Pancreas (tissue), 10 donors: ENCODE measurements around the gene PHF5A. TPM values are rescaled to one million over a fixed set of nuclear protein-coding genes. Genes with fewer than 3 reads are reported as not detected.
A peak's percentile ranks its signal among the peaks of the same experiment; 100 is the strongest.
"Not testable (repeated sequence)": the region's sequence is repeated elsewhere in the genome, so short reads cannot be mapped to it uniquely, and the experiment has no call there.

Source experiments
- ATAC-seq, 4 donors: fragments of 200-7000 bp; cut with Tn5 transposase; one replicate each; pipeline versions ENCODE4 v1.8.0 to v1.9.1; 2020; ENCODE audit warnings: mild to moderate bottlenecking in 4 of 4, moderate library complexity in 4 of 4
- DNase-seq, 6 donors: peaks; one replicate each; pipeline ENCODE4 v3.0.0-alpha.2; 2020
- FAIRE-seq: peaks from 2 replicates; lab custom pipeline; 2012; peaks lifted over from hg19 to GRCh38; lab: Jason Lieb, UNC
- H3K27ac ChIP-seq, 4 donors: fragments of 200-600 bp; sonication (generic); 1 replicate in 3 of 4; 2 replicates in 1 of 4; pipeline versions ENCODE4 v1.5.0 to v1.8.0; 2020
- H3K27me3 ChIP-seq, 4 donors: fragments of 200-600 bp; one replicate each; pipeline ENCODE4 v1.8.0; 2021
- H3K36me3 ChIP-seq, 3 donors: fragments of 200-600 bp; sonication (generic) in 1 of 3; one replicate each; pipeline versions ENCODE4 v1.5.0 to v1.8.0; 2020 to 2021
- H3K4me1 ChIP-seq, 3 donors: fragments of 200-600 bp; one replicate each; pipeline ENCODE4 v1.8.0; 2021
- H3K4me3 ChIP-seq, 4 donors: fragments of 200-600 bp; sonication (generic) in 2 of 4; one replicate each; pipeline versions ENCODE4 v1.5.0 to v1.8.0; 2020 to 2021
- H3K9me3 ChIP-seq, 4 donors: fragments of 200-600 bp; one replicate each; pipeline ENCODE4 v1.8.0; 2021
- CTCF ChIP-seq, 4 donors: fragments of 200-600 bp; sonication (generic) in 3 of 4; IDR thresholded peaks; one replicate each; pipeline versions ENCODE4 v1.5.0 to v1.8.0; 2021; ENCODE audit warnings: antibody characterized with exemption in 4 of 4
- WGBS, 2 donors: extraction: QIAGEN DNeasy Blood & Tissue Kit; methylation state at CpG; one replicate each; pipeline ENCODE4 v1.1.7; 2013; 5-methylcytosine and 5-hydroxymethylcytosine counted together
- intact Hi-C, 3 donors: fragments of 100-400 bp; cut with DNase I; formaldehyde crosslinking; loops; one replicate each; pipeline versions ENCODE4 v1.11.1 to v1.14.2; 2022
- polyA plus RNA-seq, 2 donors: library from polyadenylated mRNA; stranded (reverse); fragments of 200-250 nt; gene quantifications; one replicate each; pipeline ENCODE4 v1.2.3, GENCODE V29; 2013
- total RNA-seq, 6 donors: library from RNA; stranded (reverse); fragmentation: NEBNext Ultra II Directional in 4 of 6; extraction: Animal tissue kit (Norgen Biotek cat#: 25700) in 4 of 6; gene quantifications; one replicate each; pipeline versions ENCODE4 v1.2.1 to v1.2.4, GENCODE V29; 2021 to 2023
- donor health status: healthy with polysubstance abuse.
- donor health status: DM: no; HTN: no; CAD: no; lungs with moderate emphysema.
- donor health status: DM: no; HTN: no; CAD: no.
- donor health status: control.
- donor health status: control.
- donor health status: Bipolar disorder and iron deficiency.
- donor health status: DM: yes; HTN: yes; CAD: no.
- donor health status: DM: no; HTN: no; CAD: no.
- donor health status: DM: no; HTN: no; CAD: no.
- donor health status: DM: yes; HTN: yes; CAD: no.

PHF5A gene
- total and polyA plus RNA-seq, 8 donors = 8.8 to 29.7 (median 16.7) TPM

GRCh38 chr22:41471568-41471967 is 3.1 kb upstream of the PHF5A start:
- H3K4me3 ChIP-seq = no peak overlapping the region
- peaks cover 0 to 6% (median 0%) of the 10 kb centered on the region in 3 donors for H3K36me3 ChIP-seq
- peaks cover 11 to 37% (median 29%) of the 10 kb centered on the region in 3 donors for H3K4me1 ChIP-seq
- ATAC-seq (no peak), DNase-seq (no peak), FAIRE-seq (no peak)
- intact Hi-C loops = no loop called here
- 48 to 55% methylated on average over 2 of the region's 2 CpGs for WGBS, 2 donors
- H3K27me3 ChIP-seq = no peaks in the 10 kb centered on the region
- no peaks in the 10 kb centered on the region for H3K9me3 ChIP-seq
- H3K27ac ChIP-seq = no peak overlapping the region
- no peak for TF ChIP-seq CTCF (IDR thresholded peaks at IDR 0.05)

DNA sequence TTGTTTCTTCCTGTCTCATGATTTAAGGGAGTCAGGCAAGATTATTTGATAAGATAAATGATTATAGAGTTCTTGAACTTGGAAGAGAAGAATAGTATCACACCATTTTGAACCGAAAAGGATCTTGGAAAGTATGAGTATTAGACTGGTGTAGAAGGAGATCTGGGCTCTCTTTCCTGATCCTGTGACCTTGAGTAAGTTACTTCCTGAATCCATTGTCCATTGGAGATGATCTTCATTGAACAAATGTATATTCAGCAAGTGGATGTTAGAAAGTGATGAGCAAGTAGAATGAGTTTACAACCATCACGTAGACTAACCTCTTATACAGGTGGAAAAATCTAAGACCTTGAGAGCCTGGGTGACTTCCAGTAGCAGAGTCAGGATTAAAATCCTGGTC is 2.4 kb upstream of the PHF5A start:
- intact Hi-C loops = no loop called here
- Histone ChIP-seq H3K4me1 (peaks cover 11 to 37% (median 29%) of the 10 kb centered on the region in 3 donors), H3K27ac (no peak overlapping the region), H3K27me3 (no peaks in the 10 kb centered on the region), H3K9me3 (no peaks in the 10 kb centered on the region), H3K4me3 (no peak overlapping the region), H3K36me3 (peaks cover 0 to 11% (median 6%) of the 10 kb centered on the region in 3 donors)
- TF ChIP-seq CTCF (IDR thresholded peaks at IDR 0.05) = no peak
- 56 to 65% methylated on average over 2 of the region's 2 CpGs for WGBS, 2 donors
- ATAC-seq (no peak), FAIRE-seq (no peak), DNase-seq (no peak)

DNA sequence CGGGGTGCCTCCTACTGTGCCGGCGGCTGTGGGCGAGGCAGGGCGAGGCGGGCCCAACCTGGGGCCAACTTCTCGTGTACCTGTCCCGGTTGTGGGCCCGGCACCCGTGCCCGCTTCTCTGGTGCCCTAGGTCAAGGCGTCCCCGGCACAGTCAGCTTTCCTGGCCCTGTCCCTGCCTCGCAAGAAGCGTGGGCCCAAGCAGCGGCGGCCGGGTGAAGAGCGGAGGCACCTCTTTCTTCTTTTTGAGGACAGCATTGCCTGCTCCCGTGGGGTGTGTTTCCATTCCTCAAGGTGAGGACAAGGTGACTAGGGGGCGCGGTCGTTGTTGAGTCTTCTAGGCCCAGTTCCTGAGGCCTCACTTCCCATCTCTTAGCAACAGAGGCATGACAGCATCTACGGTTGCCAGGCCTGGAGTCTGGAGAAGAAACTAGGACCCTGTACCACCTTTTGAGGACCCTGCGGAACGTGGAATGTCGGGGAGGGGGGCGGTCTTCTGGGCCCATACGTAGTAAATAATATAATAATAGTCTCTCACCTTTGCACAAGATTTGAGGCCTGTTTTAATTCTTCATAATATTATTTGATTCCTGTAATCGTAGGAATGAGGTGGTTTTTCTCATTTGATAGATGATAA is 843 bp upstream of the PHF5A start:
- H3K27me3 ChIP-seq = no peaks in the 10 kb centered on the region
- ATAC-seq (peak; percentile 22 to 49 (median 46)), FAIRE-seq (no peak), DNase-seq (no peak)
- H3K4me3 ChIP-seq = peak overlapping the region; percentile 78 to 95 (median 88)
- H3K9me3 ChIP-seq = no peaks in the 10 kb centered on the region
- peaks cover 11 to 37% (median 29%) of the 10 kb centered on the region in 3 donors for H3K4me1 ChIP-seq
- H3K27ac ChIP-seq = peak overlapping the region; percentile 77 to 99 (median 86)
- WGBS, 2 donors = 0 to 1% methylated on average over 30 of the region's 30 CpGs
- H3K36me3 ChIP-seq = peaks cover 0 to 23% (median 22%) of the 10 kb centered on the region in 3 donors
- no peak for TF ChIP-seq CTCF (IDR thresholded peaks at IDR 0.05)
- intact Hi-C loops = no loop called here

DNA sequence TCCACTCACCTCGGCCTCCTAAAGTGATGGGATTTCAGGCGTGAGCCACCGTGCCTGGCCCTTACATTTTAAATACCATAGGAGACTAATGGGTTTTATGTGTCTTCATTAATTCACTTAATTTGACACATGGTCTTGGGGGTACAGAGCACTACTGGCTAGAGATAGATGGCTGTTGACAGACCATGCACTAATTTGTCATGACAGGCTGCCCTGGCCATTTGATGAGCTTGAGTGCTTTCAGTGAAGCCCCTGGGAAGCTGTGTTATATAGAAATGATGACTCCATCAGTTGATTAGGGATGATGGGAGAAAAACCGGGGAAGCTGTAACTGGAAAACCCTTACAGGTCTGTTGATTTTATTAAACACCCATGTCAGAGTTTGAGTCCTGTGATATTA is 6.6 kb downstream of the PHF5A start:
- H3K36me3 ChIP-seq = peaks cover 0 to 58% (median 29%) of the 10 kb centered on the region in 3 donors
- no peak overlapping the region for H3K27ac ChIP-seq
- no peaks in the 10 kb centered on the region for H3K4me1 ChIP-seq
- H3K9me3 ChIP-seq = no peaks in the 10 kb centered on the region
- intact Hi-C loops = no loop called here
- H3K27me3 ChIP-seq = no peaks in the 10 kb centered on the region
- no peak for TF ChIP-seq CTCF (IDR thresholded peaks at IDR 0.05)
- ATAC-seq = no peak
- H3K4me3 ChIP-seq = no peak overlapping the region
- no peak for DNase-seq
- FAIRE-seq = no peak
- 88 to 90% methylated on average over 4 of the region's 4 CpGs for WGBS, 2 donors

GRCh38 chr22:41460071-41460470 is 8.4 kb downstream of the PHF5A start:
- H3K4me3 ChIP-seq, H3K9me3 ChIP-seq, intact Hi-C loops, DNase-seq, FAIRE-seq, H3K4me1 ChIP-seq, H3K27ac ChIP-seq, ATAC-seq, H3K27me3 ChIP-seq: not testable (repeated sequence)
- WGBS, 2 donors = 68 to 70% methylated on average over 5 of the region's 5 CpGs
- H3K36me3 ChIP-seq = peaks cover 0 to 43% (median 15%) of the 10 kb centered on the region in 3 donors
